Measurements from ENCODE around the gene BTAF1. TPM values are rescaled to one million over a fixed set of nuclear protein-coding genes. Genes with fewer than 3 reads are reported as not detected.
A peak's percentile ranks its signal among the peaks of the same experiment; 100 is the strongest.

Gene BTAF1
- total RNA-seq, 3 donors from 2014 or later (not counting 1 experiment from before 2014, with no cell fraction given) = 77.3 to 88.7 (median 80.7) TPM

DNA sequence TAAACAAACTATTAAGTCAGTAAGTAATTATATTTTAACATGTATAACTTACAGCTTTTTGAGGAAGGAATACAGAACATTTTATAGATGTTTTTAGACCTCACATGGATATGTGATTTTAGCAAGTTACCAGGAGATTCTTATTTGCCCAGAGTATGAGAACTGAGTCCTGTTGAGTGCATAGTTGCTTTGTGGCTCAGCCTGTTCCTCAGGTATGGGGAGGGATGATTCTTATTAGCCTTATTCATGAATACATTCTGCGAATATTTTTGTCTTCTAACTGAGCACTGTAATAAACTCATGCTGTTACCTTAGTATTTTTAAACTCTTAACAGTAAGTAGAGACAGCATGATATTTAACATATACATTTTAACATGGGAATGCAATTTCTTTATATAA, 17.9 kb downstream of the BTAF1 start:
- H3K9me3 ChIP-seq (ENCODE audit: control insufficient read depth, insufficient read depth, low read length) = no peaks in the 10 kb centered on the region
- no peaks in the 10 kb centered on the region for H3K9me3 Mint-ChIP-seq
- H3K36me3 Mint-ChIP-seq = peaks cover 8% of the 10 kb centered on the region

DNA sequence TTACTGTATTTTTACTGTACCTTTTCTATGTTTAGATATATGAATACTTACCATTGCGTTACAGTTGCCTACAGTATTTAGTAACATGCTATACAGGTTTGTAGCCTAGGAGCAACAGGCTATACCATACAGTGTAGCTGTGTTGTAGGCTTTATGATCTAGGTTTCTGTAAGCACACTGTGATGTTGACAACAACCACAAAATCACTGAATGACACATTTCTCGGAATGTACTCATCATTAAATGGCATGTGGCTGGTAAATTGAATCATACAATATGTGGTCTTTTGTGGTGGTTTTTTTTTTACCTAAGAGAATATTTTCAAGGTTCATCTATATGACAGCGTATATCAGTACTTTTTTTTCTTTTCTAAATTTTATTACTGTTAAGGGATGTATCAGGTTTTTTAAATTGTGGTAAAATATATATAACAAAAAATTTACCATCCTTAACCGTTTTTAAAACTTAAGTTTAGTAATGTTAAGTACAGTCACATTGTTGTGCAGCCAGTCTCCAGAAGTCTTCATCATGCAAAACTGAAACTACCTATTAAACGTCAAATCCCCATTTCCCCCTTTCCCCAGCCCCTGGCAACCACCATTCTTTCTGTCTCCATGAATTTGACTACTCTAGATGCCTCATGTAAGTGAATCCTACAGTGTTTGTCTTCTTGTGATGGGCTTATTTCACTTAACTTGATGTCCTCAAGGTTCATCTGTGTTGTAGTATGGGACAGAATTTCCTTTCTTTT, 21.5 kb downstream of the BTAF1 start:
- Mint-ChIP-seq H3K9me3 (no peaks in the 10 kb centered on the region), H3K27me3 (ENCODE audit: low read depth in 2 of 2) (no peaks in the 10 kb centered on the region), H3K36me3 (peaks cover 6% of the 10 kb centered on the region), H3K4me1 (peaks cover 12 to 16% of the 10 kb centered on the region in 2 donors), H3K4me3 (no peak overlapping the region), H3K27ac (no peak overlapping the region)
- Histone ChIP-seq H3K9me3 (ENCODE audit: control insufficient read depth, insufficient read depth, low read length) (no peaks in the 10 kb centered on the region), H3K4me3 (ENCODE audit: low read length) (no peak overlapping the region), H3K36me3 (ENCODE audit: control insufficient read depth, insufficient read depth, low read length) (peaks cover 17% of the 10 kb centered on the region), H3K4me1 (ENCODE audit: control insufficient read depth, insufficient read depth, low read length) (no peaks in the 10 kb centered on the region), H3K27me3 (ENCODE audit: control insufficient read depth, insufficient read depth, low read length) (no peaks in the 10 kb centered on the region), H3K27ac (ENCODE audit: low read length) (no peak overlapping the region)
- intact Hi-C loops (cut with micrococcal nuclease) = no loop called here
- 63% methylated on average over 2 of the region's 5 CpGs for WGBS (ENCODE audit: insufficient coverage)
- TF ChIP-seq, protein P1, sequence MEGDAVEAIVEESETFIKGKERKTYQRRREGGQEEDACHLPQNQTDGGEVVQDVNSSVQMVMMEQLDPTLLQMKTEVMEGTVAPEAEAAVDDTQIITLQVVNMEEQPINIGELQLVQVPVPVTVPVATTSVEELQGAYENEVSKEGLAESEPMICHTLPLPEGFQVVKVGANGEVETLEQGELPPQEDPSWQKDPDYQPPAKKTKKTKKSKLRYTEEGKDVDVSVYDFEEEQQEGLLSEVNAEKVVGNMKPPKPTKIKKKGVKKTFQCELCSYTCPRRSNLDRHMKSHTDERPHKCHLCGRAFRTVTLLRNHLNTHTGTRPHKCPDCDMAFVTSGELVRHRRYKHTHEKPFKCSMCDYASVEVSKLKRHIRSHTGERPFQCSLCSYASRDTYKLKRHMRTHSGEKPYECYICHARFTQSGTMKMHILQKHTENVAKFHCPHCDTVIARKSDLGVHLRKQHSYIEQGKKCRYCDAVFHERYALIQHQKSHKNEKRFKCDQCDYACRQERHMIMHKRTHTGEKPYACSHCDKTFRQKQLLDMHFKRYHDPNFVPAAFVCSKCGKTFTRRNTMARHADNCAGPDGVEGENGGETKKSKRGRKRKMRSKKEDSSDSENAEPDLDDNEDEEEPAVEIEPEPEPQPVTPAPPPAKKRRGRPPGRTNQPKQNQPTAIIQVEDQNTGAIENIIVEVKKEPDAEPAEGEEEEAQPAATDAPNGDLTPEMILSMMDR (IDR thresholded peaks at IDR 0.05) = no peak
- DNase-seq = no peak
- ATAC-seq = peak in 2 of 3 donors; percentile 53 to 70

More for the DNA sequence above, 17.9 kb downstream of the BTAF1 start:
- Histone ChIP-seq H3K36me3 (ENCODE audit: control insufficient read depth, insufficient read depth, low read length) (peaks cover 20% of the 10 kb centered on the region), H3K4me3 (ENCODE audit: low read length) (no peak overlapping the region), H3K27ac (ENCODE audit: low read length) (no peak overlapping the region), H3K27me3 (ENCODE audit: control insufficient read depth, insufficient read depth, low read length) (no peaks in the 10 kb centered on the region), H3K4me1 (ENCODE audit: control insufficient read depth, insufficient read depth, low read length) (no peaks in the 10 kb centered on the region)
- no CpG with 5 or more reads among the region's 1 CpG for WGBS (ENCODE audit: insufficient coverage)
- TF ChIP-seq, protein P1 (IDR thresholded peaks at IDR 0.05) = no peak
- Mint-ChIP-seq H3K4me1 (peaks cover 16 to 17% of the 10 kb centered on the region in 2 donors), H3K27me3 (ENCODE audit: low read depth in 2 of 2) (no peaks in the 10 kb centered on the region), H3K27ac (no peak overlapping the region), H3K4me3 (no peak overlapping the region)
- DNase-seq (no peak), ATAC-seq (no peak)
- intact Hi-C loops (cut with micrococcal nuclease) = no loop called here

DNA sequence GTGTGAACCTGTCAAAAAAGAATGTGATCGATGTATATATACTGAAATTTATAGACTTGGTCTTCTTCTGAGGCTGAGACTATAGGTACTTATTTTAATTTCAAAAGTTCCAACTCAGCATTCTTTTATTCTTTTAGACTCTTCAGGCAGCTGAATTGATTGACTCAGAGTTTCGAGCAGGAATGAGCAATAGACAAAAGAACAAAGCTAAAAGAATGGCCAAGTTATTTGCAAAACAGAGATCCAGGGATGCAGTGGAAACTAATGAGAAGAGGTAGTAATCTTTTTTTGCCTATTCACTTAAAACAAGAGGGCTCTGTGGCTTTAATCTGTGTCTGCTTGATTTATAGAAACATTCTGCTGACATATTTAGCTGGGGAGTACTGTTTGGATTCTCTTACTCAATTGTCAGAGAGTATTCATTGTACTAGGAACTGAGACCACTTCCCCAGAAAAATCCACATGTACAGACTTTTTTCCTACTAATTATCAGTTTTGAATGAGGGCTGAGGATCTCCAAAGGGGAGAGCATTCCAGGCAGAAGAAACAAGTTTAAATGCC, 30.1 kb downstream of the BTAF1 start:
- intact Hi-C loops (cut with micrococcal nuclease) = no loop called here
- Histone ChIP-seq H3K36me3 (ENCODE audit: control insufficient read depth, insufficient read depth, low read length) (peaks cover 69% of the 10 kb centered on the region), H3K27ac (ENCODE audit: low read length) (no peak overlapping the region), H3K9me3 (ENCODE audit: control insufficient read depth, insufficient read depth, low read length) (no peaks in the 10 kb centered on the region), H3K27me3 (ENCODE audit: control insufficient read depth, insufficient read depth, low read length) (no peaks in the 10 kb centered on the region), H3K4me1 (ENCODE audit: control insufficient read depth, insufficient read depth, low read length) (no peaks in the 10 kb centered on the region), H3K4me3 (ENCODE audit: low read length) (no peak overlapping the region)
- WGBS (ENCODE audit: insufficient coverage) = 100% methylated on average over 1 of the region's 2 CpGs
- Mint-ChIP-seq H3K4me1 (no peaks in the 10 kb centered on the region), H3K9me3 (no peaks in the 10 kb centered on the region), H3K36me3 (peaks cover under 1% of the 10 kb centered on the region), H3K27me3 (ENCODE audit: low read depth in 2 of 2) (no peaks in the 10 kb centered on the region), H3K4me3 (no peak overlapping the region), H3K27ac (no peak overlapping the region)
- DNase-seq = no peak
- TF ChIP-seq, protein P1 (IDR thresholded peaks at IDR 0.05) = no peak
- ATAC-seq = no peak

Measured in natural killer cell (primary cell).